Sigmoid colon (tissue), 4 donors: ENCODE data around the gene TPH1.

Experiments
- EP300 ChIP-seq, 4 donors: sonication (generic); formaldehyde crosslinking; IDR thresholded peaks; one replicate each; pipeline ENCODE4 v1.6.1; 2017; ENCODE audit warnings: antibody characterized with exemption in 4 of 4
- POLR2A ChIP-seq, 2 donors: fragments of 450-650 bp; IDR thresholded peaks; one replicate each; pipeline ENCODE4 v1.6.1; 2016; ENCODE audit warnings: antibody characterized with exemption in 2 of 2, mild to moderate bottlenecking in 2 of 2, moderate library complexity in 2 of 2
- TF ChIP-seq, protein P1 (sequence below), 4 experiments: fragments of 450-650 bp in 3 of 4; fragments of 200-600 bp in 1 of 4; IDR thresholded peaks; one replicate each; pipeline ENCODE4 v1.5.1; 2016 to 2019; ENCODE audit warnings: antibody characterized with exemption in 4 of 4, mild to moderate bottlenecking in 3 of 4, moderate library complexity in 2 of 4

DNA sequence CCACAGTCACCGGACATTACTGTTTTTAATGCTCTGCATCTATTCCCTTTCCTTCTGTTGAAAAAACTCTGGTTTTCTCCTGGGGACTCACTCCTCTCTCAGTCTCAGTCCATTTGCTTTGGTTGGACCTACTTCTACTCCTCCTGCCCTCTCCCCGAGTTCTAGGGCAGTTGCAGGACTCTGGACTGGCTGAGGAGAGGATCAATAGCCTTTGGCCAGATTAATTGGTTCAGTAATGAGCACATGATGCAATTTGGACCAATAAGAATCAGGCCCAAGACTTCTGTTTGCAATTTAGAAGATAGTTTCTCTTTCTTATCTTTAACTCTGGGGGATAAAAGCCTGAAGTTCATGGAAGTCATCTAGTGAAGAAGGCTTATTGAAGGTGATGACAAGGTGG is 15.3 kb upstream of the TPH1 start:
- TF ChIP-seq EP300 (IDR thresholded peaks at IDR 0.05) (no peak), POLR2A (IDR thresholded peaks at IDR 0.05) (no peak)
- TF ChIP-seq, protein P1, sequence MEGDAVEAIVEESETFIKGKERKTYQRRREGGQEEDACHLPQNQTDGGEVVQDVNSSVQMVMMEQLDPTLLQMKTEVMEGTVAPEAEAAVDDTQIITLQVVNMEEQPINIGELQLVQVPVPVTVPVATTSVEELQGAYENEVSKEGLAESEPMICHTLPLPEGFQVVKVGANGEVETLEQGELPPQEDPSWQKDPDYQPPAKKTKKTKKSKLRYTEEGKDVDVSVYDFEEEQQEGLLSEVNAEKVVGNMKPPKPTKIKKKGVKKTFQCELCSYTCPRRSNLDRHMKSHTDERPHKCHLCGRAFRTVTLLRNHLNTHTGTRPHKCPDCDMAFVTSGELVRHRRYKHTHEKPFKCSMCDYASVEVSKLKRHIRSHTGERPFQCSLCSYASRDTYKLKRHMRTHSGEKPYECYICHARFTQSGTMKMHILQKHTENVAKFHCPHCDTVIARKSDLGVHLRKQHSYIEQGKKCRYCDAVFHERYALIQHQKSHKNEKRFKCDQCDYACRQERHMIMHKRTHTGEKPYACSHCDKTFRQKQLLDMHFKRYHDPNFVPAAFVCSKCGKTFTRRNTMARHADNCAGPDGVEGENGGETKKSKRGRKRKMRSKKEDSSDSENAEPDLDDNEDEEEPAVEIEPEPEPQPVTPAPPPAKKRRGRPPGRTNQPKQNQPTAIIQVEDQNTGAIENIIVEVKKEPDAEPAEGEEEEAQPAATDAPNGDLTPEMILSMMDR (IDR thresholded peaks at IDR 0.05), result no peak
